Ishikawa (cell line): ENCODE measurements around the gene KLF3.

Source experiments
- TCF12 ChIP-seq: IDR thresholded peaks from 2 replicates; pipeline ENCODE4 v1.6.1; 2012; ENCODE audit warnings: low read depth
- TF ChIP-seq, protein P1 (sequence below): IDR thresholded peaks from 2 replicates; pipeline ENCODE4 v1.6.1; 2012; ENCODE audit warnings: low read depth, mild to moderate bottlenecking

DNA sequence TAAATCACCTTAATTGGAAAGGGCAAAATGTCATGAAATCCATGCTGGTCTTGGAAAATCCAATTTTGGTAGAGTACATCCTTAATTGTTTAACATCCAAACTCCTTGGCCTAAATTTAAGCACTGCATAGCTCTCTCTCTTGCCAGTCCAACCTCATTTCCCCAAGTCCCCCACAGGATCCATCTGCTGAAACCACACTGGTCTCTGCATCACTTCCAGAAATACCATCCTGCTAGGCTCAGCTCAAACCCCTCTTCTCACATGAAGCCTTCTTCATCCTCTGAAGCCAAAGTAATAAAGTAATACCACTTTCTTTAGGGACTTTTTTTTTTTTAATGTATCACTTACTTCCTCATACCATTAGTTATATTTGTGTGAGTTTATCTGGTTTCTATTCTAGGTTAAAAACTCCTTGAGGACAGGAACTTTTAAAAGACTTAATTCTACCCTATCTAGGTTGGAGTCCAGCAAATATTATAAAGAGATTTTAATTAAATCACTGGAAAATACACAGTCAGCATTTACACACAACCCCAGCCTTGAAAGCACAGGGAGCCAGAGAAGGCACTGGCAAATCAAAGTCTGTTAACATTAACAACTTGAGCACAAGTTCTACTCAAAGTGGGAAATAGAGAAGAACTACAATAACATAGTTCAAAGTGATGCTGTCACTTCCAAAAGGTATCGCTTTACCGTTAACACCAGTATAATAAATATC is 16.7 kb upstream of the KLF3 start:
- TF ChIP-seq, protein P1, sequence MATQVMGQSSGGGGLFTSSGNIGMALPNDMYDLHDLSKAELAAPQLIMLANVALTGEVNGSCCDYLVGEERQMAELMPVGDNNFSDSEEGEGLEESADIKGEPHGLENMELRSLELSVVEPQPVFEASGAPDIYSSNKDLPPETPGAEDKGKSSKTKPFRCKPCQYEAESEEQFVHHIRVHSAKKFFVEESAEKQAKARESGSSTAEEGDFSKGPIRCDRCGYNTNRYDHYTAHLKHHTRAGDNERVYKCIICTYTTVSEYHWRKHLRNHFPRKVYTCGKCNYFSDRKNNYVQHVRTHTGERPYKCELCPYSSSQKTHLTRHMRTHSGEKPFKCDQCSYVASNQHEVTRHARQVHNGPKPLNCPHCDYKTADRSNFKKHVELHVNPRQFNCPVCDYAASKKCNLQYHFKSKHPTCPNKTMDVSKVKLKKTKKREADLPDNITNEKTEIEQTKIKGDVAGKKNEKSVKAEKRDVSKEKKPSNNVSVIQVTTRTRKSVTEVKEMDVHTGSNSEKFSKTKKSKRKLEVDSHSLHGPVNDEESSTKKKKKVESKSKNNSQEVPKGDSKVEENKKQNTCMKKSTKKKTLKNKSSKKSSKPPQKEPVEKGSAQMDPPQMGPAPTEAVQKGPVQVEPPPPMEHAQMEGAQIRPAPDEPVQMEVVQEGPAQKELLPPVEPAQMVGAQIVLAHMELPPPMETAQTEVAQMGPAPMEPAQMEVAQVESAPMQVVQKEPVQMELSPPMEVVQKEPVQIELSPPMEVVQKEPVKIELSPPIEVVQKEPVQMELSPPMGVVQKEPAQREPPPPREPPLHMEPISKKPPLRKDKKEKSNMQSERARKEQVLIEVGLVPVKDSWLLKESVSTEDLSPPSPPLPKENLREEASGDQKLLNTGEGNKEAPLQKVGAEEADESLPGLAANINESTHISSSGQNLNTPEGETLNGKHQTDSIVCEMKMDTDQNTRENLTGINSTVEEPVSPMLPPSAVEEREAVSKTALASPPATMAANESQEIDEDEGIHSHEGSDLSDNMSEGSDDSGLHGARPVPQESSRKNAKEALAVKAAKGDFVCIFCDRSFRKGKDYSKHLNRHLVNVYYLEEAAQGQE = no peak
- TF ChIP-seq TCF12 = no peak
